Lower leg skin (tissue), 4 donors: ENCODE data around the gene RARB. TPM values are rescaled to one million over a fixed set of nuclear protein-coding genes. Genes with fewer than 3 reads are reported as not detected.

Source experiments
- DNase-seq, 2 donors: peaks; one replicate each; pipeline ENCODE4 v3.0.0-alpha.2; 2019; ENCODE audit warnings: low spot score in 2 of 2
- H3K4me3 ChIP-seq: fragments of 200-600 bp; sonication (generic); 2 replicates; pipeline ENCODE4 v1.5.1; 2017; ENCODE audit warnings: mild to moderate bottlenecking, low read depth; ENCODE audit not compliant: poor library complexity, severe bottlenecking
- CTCF ChIP-seq, 3 donors: fragments of 450-650 bp; IDR thresholded peaks; one replicate each; pipeline ENCODE4 v1.5.1; 2016; ENCODE audit warnings: antibody characterized with exemption in 3 of 3, mild to moderate bottlenecking in 3 of 3, moderate library complexity in 2 of 3
- POLR2A ChIP-seq, 2 donors: fragments of 450-650 bp; IDR thresholded peaks; one replicate each; pipeline ENCODE4 v1.6.1; 2016 to 2017; ENCODE audit warnings: antibody characterized with exemption in 2 of 2, mild to moderate bottlenecking in 1 of 2, moderate library complexity in 1 of 2
- WGBS, 2 donors: methylation state at CpG; one replicate each; pipeline ENCODE4 v1.1.5; 2018; 5-methylcytosine and 5-hydroxymethylcytosine counted together
- intact Hi-C: fragments of 100-400 bp; cut with DNase I; formaldehyde crosslinking; loops from one replicate; pipeline ENCODE4 v1.15.0; 2023; ENCODE audit warnings: low total_unique reads
- total RNA-seq, 4 donors: library from RNA; depleted of rRNA; stranded (reverse); fragments of >200 nt; gene quantifications; one replicate each; pipeline ENCODE4 v1.1.0, GENCODE V29; 2016

RARB gene
- total RNA-seq, 4 donors from 2014 or later, result 0.34 to 6.5 (median 4.4) TPM; not detected in 1

- DNase-seq, result no peak
- intact Hi-C loops, result loop anchor here (10.0 kb wide), 1 partner anchor 136 kb away; no protein-coding TSS in a partner anchor
- 21 to 36% methylated on average over 6 of the region's 6 CpGs for WGBS, 2 donors
- TF ChIP-seq CTCF (IDR thresholded peaks at IDR 0.05) (no peak), POLR2A (IDR thresholded peaks at IDR 0.05) (no peak)
- peak overlapping the region; percentile 15 for H3K4me3 ChIP-seq
These were observed 799 bp downstream of the RARB start for GRCh38 chr3:25428789-25429335.

- DNase-seq, result no peak
- 68 to 74% methylated on average over 12 of the region's 12 CpGs for WGBS, 2 donors
- TF ChIP-seq CTCF (IDR thresholded peaks at IDR 0.05) (no peak), POLR2A (IDR thresholded peaks at IDR 0.05) (no peak)
- H3K4me3 ChIP-seq, result no peak overlapping the region
- intact Hi-C loops, result loop anchor here (10.0 kb wide), 1 partner anchor 135 kb away; no protein-coding TSS in a partner anchor
These were observed 1.6 kb downstream of the RARB start for GRCh38 chr3:25429361-25430286.

- H3K4me3 ChIP-seq, result no peak overlapping the region
- intact Hi-C loops, result no loop called here
- no peak for TF ChIP-seq POLR2A (IDR thresholded peaks at IDR 0.05)
- no peak for TF ChIP-seq CTCF (IDR thresholded peaks at IDR 0.05)
- 70 to 71% methylated on average over 5 of the region's 5 CpGs for WGBS, 2 donors
- no peak for DNase-seq
These were observed 2.3 kb downstream of the RARB start for GRCh38 chr3:25430287-25430934.

- intact Hi-C loops, result no loop called here
- WGBS, 2 donors, result 50 to 52% methylated on average over 6 of the region's 6 CpGs
- no peak for TF ChIP-seq POLR2A (IDR thresholded peaks at IDR 0.05)
- TF ChIP-seq CTCF (IDR thresholded peaks at IDR 0.05), result no peak
- DNase-seq, result no peak
- no peak overlapping the region for H3K4me3 ChIP-seq
These were observed 3.1 kb downstream of the RARB start for GRCh38 chr3:25430935-25431770.

GRCh38 chr3:25432176-25432720 is 4.2 kb downstream of the RARB start:
- intact Hi-C loops, result no loop called here
- 71 to 84% methylated on average over 4 of the region's 4 CpGs for WGBS, 2 donors
- no peak overlapping the region for H3K4me3 ChIP-seq
- no peak for DNase-seq
- TF ChIP-seq CTCF (IDR thresholded peaks at IDR 0.05) (no peak), POLR2A (IDR thresholded peaks at IDR 0.05) (no peak)
